ENCODE measurements around the gene OR6K6. TPM values are rescaled to one million over a fixed set of nuclear protein-coding genes. Genes with fewer than 3 reads are reported as not detected.

OR6K6 gene, protein sequence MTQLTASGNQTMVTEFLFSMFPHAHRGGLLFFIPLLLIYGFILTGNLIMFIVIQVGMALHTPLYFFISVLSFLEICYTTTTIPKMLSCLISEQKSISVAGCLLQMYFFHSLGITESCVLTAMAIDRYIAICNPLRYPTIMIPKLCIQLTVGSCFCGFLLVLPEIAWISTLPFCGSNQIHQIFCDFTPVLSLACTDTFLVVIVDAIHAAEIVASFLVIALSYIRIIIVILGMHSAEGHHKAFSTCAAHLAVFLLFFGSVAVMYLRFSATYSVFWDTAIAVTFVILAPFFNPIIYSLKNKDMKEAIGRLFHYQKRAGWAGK
- not detected in 2 replicates for total RNA-seq
- polyA plus RNA-seq (2012) = not detected

DNA sequence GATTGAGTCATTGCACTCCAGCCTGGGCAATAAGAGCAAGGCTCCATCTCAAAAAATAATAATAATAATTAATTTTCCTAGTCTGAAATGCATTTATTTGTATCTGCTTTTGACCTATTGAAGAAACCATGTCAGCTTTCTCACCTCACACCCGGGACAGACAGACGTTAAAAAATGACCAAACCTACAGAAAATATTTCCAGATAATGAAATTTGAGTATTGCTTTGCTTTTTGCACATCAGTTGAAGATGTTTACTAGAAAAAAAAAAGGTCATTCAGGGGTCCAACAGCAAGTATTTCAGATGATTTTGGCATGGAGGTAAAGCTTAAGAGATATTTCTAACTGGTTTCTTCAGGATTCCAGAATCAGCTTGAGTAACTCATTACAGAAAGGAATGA lies at the start of gene OR6K6:
Gene OR6K6 (plus strand): TSS at position 301 of the 400 bp plus-strand sequence. CDS start 168 bp downstream, outside the sequence.
- DNase-seq (ENCODE audit: low read depth) = no peak

DNA sequence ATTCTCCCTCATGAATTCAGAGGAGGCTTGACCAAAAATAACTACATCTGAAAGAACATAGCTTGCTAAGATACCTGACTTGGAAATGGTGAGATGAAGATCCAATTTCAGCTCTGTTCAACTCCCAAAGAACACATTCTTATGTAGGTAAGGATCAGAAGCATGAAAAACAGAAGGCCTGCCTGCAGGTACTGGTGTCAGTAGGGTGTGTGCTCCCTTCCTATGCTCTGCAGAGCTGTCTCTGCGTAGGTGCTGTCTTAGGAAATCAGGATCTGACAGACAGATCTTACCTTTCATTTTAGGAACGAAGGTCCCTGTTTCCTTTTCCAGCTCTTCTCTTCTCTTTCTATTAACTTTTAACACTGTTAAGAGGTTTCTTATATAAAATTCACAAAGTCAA lies 48.4 kb upstream of the OR6K6 start:
- no peak for DNase-seq (ENCODE audit: low read depth)

DNA sequence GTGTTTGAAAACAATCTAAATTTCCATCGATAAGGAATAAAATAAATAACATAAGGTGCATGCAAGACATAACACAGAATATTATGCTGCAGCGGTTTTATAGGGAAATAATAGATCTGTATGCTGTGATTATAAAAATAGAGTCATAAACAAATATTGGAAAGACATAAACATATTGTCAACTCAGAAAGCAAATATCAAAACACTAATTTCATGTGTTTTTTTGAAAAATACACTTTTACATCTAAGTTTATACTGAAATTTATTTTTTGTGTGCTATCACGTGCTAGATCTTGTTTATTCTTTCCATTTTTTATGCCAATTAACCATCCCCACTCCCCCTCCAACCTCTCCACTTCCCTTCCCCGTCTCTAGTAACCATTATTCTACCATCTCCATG lies 43.4 kb upstream of the OR6K6 start:
- no peak for DNase-seq (ENCODE audit: low read depth)

DNA sequence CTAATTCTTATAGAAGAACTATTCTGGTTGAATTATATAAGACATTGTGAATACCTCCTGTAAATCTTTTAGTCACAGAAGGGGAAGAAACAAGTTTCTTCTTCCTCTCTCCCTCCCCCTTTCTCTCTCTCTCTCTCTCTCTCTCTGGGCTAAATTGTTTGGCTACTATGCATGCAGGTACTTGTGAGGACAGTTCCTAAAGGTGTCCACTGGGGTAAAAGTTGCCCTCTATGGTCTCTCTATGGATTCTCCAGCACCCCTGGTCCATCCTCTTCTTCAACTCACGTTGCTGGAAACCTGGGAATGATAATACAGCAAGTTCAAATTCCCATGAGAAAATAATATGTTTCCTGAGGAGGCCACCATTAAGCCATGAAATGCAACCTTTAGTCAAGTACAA lies 39.8 kb upstream of the OR6K6 start:
- no peak for DNase-seq (ENCODE audit: low read depth)

DNA sequence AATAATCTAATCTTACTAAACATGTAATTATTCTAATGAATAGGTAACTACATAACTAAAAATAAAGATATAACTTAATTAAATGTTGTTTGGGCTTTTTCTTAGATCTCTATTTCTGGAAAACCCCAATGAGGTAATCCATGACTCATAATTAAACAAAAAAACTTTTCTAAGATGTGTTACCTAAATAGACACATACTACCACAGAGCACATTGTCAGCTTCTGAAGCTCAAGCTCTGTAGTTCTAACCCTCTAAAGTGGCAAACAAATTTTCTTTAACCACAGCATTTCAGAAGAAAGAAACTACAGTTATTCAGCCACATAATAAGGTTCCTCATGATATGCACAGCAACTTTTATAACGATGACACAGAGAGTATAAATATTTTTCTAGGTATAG lies 38.2 kb upstream of the OR6K6 start:
- DNase-seq (ENCODE audit: low read depth) = no peak

DNA sequence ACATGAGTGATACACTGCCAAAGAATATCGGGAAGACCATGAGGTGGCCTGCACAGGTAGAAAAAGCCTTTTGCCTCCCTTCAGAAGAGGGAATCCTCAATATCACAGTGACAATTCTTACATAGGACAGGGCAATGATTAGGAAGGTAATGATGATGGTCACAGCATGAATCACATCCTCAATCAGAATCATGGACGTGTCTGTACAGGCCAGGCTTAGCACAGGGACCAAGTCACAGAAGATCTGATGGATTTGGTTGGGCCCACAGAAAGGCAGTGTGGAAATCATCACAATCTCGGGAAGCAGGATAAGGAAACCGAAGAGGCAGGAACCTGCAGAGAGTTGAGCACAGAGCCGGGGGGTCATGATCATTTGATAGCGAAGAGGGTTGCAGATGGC lies 37.2 kb upstream of the OR6K6 start:
- DNase-seq (ENCODE audit: low read depth) = no peak

DNA sequence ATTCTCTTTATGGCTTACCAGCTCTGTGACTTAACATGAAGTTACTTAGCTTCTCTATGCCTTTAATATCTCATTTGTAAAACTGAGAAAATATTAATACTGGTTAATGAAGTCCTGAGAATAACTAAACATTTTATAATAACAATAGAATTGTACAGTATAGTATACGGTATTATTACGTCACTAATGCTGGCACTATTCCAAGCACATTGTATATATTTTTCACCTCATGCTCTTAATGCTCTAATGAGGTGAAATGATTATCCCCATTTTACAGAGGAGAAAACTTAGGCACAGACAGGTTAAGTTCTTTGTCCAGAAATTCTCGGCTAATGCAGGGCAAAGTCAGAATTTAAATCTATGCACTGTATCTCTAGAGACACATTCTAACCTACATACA lies 34.9 kb upstream of the OR6K6 start:
- DNase-seq (ENCODE audit: low read depth) = no peak

DNA sequence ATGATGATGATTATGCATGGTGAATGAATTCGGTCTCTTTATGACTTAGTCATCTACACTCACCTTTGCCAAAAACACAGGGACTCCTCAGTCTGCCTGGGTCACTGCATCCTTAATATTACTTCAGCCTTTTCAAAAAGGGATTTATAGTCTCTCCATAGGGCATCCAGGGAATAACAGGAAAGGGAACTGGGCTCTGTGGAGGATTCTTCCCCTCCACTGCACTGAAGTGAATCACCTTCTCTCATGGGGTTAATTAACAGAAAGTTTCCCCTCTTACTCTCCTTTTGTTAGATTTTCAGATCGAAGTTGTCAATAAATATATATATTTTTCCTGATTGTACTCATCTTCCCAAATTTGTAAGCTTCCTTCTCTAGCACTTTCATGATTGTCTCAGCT lies 33.9 kb upstream of the OR6K6 start, which contains the start of gene OR6K3:
Gene OR6K3 (minus strand): TSS at position 101 of the 400 bp plus-strand sequence. CDS start 2,605 bp downstream, outside the sequence.
- no peak for DNase-seq (ENCODE audit: low read depth)

DNA sequence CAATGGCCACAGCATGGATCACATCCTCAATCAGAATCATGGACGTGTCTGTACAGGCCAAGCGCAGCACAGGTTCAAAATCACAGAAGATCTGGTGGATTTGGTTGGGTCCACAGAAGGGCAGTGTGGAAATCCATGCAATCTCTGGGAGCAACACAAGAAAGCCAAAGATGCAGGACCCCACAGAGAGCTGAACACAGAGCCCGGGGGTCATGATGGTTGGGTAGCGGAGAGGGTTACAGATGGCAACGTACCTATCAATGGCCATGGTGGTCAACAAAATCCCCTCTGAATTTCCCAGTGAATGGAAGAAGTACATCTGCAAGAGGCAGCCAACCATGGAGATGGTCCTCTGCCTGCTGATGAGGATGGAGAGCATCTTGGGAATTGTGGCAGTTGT lies 30.1 kb upstream of the OR6K6 start:
- no peak for DNase-seq (ENCODE audit: low read depth)

DNA sequence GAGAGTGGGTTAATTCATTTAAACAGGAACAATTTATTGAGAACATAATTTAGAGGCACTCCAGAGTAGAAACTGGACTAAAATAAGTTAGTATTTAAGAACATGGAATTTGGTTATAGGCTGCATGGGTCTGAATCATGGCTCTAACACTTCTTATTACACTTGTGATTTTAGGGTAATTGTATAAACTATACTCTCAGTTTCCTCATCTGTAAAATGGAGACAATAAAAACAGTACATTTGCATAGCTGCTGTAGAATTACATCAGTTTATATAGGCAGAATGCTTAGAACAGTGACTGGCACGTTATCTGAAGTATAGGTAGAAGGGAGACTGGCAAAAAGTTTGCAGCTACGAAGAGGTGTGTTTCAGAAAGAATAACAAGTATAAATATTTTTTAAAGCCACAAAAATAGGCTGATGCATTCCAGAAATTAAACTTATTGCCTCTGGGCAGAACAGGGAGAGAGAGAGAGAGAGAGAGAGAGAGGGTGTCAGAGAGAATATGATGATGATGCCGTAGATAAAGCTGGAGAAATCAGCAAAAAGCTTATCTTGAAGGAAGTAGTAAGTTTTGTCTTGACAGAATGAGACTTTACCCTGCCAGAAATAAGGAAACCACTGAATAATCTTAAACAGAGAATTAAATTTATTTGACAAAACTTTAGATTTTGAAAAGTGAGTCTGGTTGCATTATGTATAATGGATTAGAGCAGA lies 25.9 kb upstream of the OR6K6 start:
- DNase-seq (ENCODE audit: low read depth) = no peak

DNA sequence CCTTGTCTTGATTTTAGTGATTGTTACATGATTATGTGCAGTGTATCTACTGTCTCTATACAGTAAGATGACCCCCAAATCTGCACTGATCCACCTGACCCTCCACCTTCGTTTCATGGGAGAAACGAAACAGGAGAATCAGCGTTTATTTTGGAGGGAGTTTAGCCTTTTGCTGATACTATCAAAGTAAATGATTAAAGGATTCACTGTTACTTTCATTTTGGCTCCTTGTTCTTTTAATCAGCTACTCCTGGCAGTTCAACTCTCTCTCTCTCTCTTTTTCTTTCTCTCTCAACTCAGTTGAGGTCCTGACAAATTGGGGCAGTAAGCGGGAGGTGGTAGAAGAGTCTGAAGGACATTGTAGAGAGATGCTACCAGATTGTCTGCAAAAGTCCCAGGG lies 24.1 kb upstream of the OR6K6 start:
- no peak for DNase-seq (ENCODE audit: low read depth)

DNA sequence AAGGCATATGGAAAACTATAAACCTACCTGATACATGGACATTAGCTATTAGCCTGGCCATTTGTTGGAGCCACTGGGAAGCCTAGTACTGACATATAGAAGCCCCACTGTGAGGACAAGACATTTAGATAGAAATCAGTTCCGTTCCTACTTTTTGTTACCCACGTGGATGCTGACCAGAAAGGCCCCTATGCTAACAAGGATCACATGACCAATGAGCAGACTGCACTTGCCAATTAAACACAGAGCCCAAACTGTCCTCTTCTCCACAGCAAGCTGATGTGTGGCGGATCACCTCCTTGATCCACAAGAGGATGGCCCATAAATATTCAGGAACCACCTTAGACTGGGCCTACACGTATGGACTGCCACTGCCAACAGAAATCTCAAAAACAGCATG lies 22.8 kb upstream of the OR6K6 start:
- DNase-seq (ENCODE audit: low read depth) = no peak

DNA sequence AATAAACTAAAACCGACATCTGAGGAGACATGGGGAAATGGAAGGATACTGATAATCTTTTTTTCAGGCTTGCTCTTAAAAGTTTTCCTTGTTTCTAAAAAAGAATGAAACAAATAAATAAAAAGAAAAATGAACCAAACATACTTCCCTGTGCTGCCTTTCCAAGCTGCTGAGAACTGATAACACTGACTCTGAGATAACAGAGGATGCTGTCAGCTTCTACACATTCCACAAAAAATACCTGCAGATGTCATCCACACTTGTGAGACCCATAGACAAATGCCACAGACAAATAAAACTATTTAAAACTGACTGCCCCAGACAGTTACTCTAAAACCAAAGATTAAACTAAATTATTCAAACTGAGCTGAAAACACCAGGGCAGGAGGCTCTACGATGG lies 22.0 kb upstream of the OR6K6 start:
- DNase-seq (ENCODE audit: low read depth) = no peak

DNA sequence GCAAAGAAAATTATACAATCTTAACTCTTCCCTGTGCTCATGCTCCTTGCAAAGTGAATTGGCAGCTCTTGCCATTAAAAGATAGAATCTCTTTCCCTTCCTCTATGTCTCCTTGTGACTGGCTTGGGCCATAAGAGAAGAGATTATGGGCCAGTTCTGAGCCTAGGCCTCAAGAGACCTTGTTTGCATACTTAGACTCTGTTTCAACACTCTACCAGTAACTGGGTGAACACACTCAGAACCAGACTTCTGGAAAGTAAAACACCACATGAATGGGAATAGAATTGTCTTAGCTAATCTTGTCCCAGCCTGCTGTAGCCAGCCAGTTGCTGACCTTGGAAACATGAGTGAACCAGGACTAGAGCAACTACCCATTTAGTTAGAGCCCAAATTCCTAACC lies 18.7 kb upstream of the OR6K6 start:
- no peak for DNase-seq (ENCODE audit: low read depth)

DNA sequence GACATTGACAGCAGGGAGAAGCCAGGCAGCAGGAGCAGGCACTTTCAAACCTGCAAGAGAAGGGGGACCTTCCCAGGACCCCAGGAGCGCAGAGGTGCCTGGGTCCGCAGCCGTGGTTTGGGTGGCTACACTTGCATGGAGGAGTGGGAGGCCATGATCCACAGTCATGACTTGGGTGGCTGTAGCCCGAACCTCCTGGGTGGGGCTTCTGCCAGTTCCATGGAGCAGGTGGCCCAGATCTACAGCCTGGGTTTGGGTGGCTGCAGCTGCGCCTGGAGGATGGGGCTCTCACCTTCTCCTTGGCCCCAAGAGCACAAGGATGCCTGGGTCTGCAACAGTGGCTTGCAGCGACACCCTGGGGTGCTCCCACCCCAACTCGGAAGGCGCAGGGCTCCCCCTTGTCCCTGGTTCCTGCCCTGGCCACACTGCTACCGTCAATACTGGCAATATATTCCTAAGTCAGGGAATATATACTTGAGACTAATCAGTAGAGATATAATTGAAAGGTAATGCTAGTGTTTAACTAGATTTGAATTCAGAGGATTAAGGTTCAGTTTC lies 2.3 kb upstream of the OR6K6 start:
- no peak for DNase-seq (ENCODE audit: low read depth)

DNA sequence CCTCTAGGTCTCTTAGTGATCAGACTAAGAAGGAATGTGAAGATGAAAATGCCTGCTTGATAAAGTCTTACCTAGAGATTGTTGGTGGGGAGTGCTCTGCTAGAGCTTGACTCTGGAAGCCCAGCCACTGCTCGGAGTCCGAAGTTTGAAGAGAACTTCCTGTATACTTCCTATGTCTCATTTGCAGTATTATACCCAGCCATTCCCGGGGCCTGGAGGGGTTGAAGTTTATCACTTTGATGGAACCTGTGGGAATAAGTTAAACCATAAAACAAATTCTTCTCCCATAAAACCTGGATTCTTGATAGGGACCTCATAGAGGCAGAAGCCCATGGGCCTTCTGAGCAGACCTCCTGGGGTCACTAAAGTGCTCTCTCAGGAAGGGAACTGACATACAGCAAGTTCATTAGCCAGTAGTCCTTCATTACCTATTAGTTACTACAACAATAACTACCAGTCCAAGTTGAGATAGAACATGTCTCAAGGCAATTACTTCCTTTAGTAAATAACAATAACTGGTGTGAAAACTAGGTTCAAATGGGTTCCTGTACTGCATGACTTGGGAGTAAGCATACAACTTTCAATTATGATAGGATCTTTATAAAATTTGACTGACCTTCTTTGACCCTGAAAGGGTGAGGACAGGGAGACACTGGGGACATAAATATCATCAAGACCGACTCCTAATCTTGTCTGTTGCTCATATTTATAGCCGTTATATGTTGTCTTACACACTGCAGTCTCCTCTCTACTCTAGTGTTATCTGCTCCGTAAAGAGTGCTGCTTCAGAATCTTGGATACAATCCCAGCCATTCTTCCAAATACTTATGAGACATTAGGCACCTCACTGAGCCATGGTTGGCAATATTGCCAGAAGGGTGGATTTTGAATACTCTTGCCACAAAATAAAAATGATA lies 17.7 kb downstream of the OR6K6 start, which contains the start of gene OR6N1:
Gene OR6N1 (minus strand): TSS at position 246 of the 917 bp plus-strand sequence. CDS start 5,513 bp downstream, outside the sequence.
- no peak for DNase-seq (ENCODE audit: low read depth)

DNA sequence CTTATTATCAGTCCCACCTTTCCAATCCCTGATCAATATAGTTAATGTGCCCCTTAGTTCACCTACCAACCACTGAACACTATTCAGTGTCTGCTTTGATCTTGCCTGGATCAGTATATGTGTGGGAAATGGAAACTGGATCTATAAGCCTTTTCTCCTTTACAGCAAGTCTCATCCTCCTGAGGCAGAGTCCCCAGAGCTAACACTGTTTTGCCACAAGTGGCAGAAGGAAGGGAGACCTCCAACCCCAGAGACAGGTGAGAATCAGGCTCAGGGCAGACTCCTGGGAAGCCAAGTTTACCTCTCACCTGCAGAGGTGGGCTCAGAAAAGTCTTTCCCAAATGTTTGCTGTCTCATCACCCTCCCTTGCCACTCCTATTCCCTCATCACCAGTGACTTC lies 26.6 kb downstream of the OR6K6 start, which contains the start of gene OR6N2:
Gene OR6N2 (minus strand): TSS at position 101 of the 400 bp plus-strand sequence. CDS start 3,569 bp downstream, outside the sequence.
- no peak for DNase-seq (ENCODE audit: low read depth)

DNA sequence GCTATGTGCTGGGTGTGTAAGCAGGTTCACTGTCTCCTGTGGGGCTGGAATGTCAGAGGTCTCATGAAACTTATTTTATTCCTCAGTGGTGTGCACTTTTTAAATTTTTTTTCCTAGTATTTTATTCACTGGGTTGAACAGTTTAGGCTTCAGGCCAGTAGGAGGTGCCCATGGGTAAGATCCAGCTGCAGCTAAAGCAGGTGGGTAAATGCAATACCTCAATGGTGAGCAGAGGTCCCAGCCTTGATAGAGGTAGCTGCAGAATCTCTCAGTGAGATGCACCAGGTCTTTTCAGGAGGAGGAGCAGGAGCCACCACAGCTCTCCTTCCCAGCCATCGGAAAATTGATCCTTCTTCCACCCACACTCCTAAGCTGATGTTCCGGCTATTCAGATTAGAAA lies 39.1 kb downstream of the OR6K6 start:
- no peak for DNase-seq (ENCODE audit: low read depth)

DNA sequence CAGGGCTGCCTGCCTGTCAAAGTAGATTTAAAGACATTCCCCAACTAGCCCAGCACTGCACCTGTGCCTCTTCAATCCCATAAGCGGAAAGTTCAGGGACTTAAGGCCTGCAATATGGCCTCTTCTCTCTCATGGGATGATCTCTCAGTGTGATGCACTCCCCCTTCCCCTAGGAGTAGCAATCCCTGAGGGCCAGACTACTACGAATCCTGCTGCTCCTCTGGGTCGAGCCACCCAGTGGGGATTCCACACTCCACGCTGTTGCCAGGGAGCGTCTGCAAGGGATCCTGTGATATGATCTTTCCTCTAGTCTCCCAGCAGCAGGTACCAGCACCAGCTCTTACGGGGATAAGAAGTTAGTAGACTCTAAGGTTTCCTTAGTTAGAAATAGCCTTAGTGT lies 39.7 kb downstream of the OR6K6 start:
- DNase-seq (ENCODE audit: low read depth) = no peak

DNA sequence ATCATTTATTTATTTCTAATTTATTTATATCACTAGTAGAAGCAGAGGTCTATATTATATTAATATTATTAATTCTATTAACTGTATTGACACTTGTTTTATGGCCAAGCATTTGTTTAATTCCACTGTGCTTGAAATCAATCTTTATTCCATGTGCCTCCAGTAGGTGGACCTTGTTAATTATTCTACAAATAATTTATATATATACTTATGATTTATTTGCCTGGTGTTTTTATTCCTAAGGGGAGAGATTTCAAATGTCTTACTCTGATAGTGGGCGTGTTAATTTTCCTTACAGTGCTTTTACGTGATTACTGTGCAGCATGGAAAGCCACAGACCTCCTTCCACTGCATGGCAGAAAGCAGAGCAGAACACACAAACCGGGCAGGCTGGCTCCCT lies 44.0 kb downstream of the OR6K6 start:
- no peak for DNase-seq (ENCODE audit: low read depth)

DNA sequence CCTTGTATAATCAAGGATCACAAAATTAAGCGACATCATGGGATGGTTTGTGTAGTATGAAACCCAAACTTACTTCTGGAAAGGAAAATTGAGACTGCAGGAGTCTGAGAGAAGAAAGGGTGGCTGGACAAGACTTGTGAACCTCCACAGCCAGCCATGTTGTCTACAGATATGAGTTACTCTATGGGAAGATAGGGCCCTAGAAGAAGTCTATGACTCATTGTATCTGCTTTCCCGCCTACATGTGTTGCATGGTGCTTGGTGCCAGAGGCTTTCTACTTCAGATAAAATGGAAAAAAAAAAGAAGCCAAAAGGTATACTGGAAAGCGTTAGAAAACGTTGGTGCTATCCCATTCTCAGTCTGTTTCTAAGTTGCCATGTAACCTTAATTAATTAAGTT lies 45.2 kb downstream of the OR6K6 start:
- DNase-seq (ENCODE audit: low read depth) = no peak
